Measurements from ENCODE around the gene HAT1. TPM values are rescaled to one million over a fixed set of nuclear protein-coding genes. Genes with fewer than 3 reads are reported as not detected.
A peak's percentile ranks its signal among the peaks of the same experiment; 100 is the strongest.

Gene HAT1
- total RNA-seq, 2 donors from 2014 or later = 47.5 to 85.0 TPM

GRCh38 chr2:171943869-171944268 lies 21.6 kb downstream of the HAT1 start:
- Mint-ChIP-seq H3K4me1 (peaks cover 8% of the 10 kb centered on the region), H3K27ac (no peak overlapping the region), H3K36me3 (ENCODE audit: low read depth) (peaks cover 26% of the 10 kb centered on the region), H3K27me3 (no peaks in the 10 kb centered on the region), H3K4me3 (no peak overlapping the region), H3K9me3 (no peaks in the 10 kb centered on the region)
- ATAC-seq (replicated peaks) = no peak

GRCh38 chr2:171952276-171952675 lies 30.0 kb downstream of the HAT1 start:
- H3K4me3 Mint-ChIP-seq = no peak overlapping the region
- no peak for ATAC-seq (replicated peaks)

GRCh38 chr2:171952748-171953147 lies 30.5 kb downstream of the HAT1 start:
- ATAC-seq (replicated peaks) = no peak
- Mint-ChIP-seq H3K4me3 (no peak overlapping the region), H3K4me1 (peaks cover 12% of the 10 kb centered on the region), H3K27ac (no peak overlapping the region), H3K9me3 (no peaks in the 10 kb centered on the region), H3K27me3 (no peaks in the 10 kb centered on the region), H3K36me3 (ENCODE audit: low read depth) (peaks cover 74% of the 10 kb centered on the region)

More at GRCh38 chr2:171952276-171952675, 30.0 kb downstream of the HAT1 start:
- Mint-ChIP-seq H3K9me3 (no peaks in the 10 kb centered on the region), H3K27ac (no peak overlapping the region), H3K36me3 (ENCODE audit: low read depth) (peaks cover 72% of the 10 kb centered on the region), H3K27me3 (no peaks in the 10 kb centered on the region), H3K4me1 (peaks cover 12% of the 10 kb centered on the region)

GRCh38 chr2:171956135-171956825 lies 34.0 kb downstream of the HAT1 start:
- Mint-ChIP-seq H3K27me3 (no peaks in the 10 kb centered on the region), H3K27ac (no peak overlapping the region), H3K4me3 (no peak overlapping the region), H3K4me1 (peaks cover 12% of the 10 kb centered on the region), H3K9me3 (no peaks in the 10 kb centered on the region), H3K36me3 (ENCODE audit: low read depth) (peaks cover 65% of the 10 kb centered on the region)
- ATAC-seq (replicated peaks) = no peak

GRCh38 chr2:171957061-171957460 lies 34.8 kb downstream of the HAT1 start:
- H3K27me3 Mint-ChIP-seq = no peaks in the 10 kb centered on the region
- H3K9me3 Mint-ChIP-seq = no peaks in the 10 kb centered on the region
- H3K27ac Mint-ChIP-seq = no peak overlapping the region
- no peak overlapping the region for H3K4me3 Mint-ChIP-seq
- H3K36me3 Mint-ChIP-seq (ENCODE audit: low read depth) = peaks cover 59% of the 10 kb centered on the region
- no peak for ATAC-seq (replicated peaks)
- peaks cover 12% of the 10 kb centered on the region for H3K4me1 Mint-ChIP-seq

GRCh38 chr2:171958475-171958874 lies 36.2 kb downstream of the HAT1 start:
- H3K9me3 Mint-ChIP-seq = no peaks in the 10 kb centered on the region
- no peak for ATAC-seq (replicated peaks)
- H3K36me3 Mint-ChIP-seq (ENCODE audit: low read depth) = peaks cover 46% of the 10 kb centered on the region
- no peak overlapping the region for H3K27ac Mint-ChIP-seq
- H3K27me3 Mint-ChIP-seq = no peaks in the 10 kb centered on the region
- H3K4me3 Mint-ChIP-seq = no peak overlapping the region
- peaks cover 12% of the 10 kb centered on the region for H3K4me1 Mint-ChIP-seq

- H3K27me3 Mint-ChIP-seq = no peaks in the 10 kb centered on the region
- H3K36me3 Mint-ChIP-seq (ENCODE audit: low read depth) = peaks cover 41% of the 10 kb centered on the region
- no peaks in the 10 kb centered on the region for H3K9me3 Mint-ChIP-seq
- H3K4me1 Mint-ChIP-seq = peaks cover 10% of the 10 kb centered on the region
- H3K4me3 Mint-ChIP-seq = no peak overlapping the region
- ATAC-seq (replicated peaks) = no peak
- no peak overlapping the region for H3K27ac Mint-ChIP-seq
Measured at GRCh38 chr2:171959998-171960397, 37.7 kb downstream of the HAT1 start.

GRCh38 chr2:171960570-171960969 lies 38.3 kb downstream of the HAT1 start:
- H3K27ac Mint-ChIP-seq = no peak overlapping the region

GRCh38 chr2:171963198-171963597 lies 40.9 kb downstream of the HAT1 start:
- Mint-ChIP-seq H3K27me3 (no peaks in the 10 kb centered on the region), H3K36me3 (ENCODE audit: low read depth) (peaks cover 50% of the 10 kb centered on the region), H3K4me3 (no peak overlapping the region), H3K27ac (peak overlapping the region; percentile 49), H3K9me3 (no peaks in the 10 kb centered on the region), H3K4me1 (peaks cover 4% of the 10 kb centered on the region)
- ATAC-seq (replicated peaks) = no peak

More at GRCh38 chr2:171960570-171960969, 38.3 kb downstream of the HAT1 start:
- no peak for ATAC-seq (replicated peaks)
- Mint-ChIP-seq H3K27me3 (no peaks in the 10 kb centered on the region), H3K4me1 (peaks cover 8% of the 10 kb centered on the region), H3K9me3 (no peaks in the 10 kb centered on the region), H3K4me3 (no peak overlapping the region), H3K36me3 (ENCODE audit: low read depth) (peaks cover 42% of the 10 kb centered on the region)

GRCh38 chr2:171964308-171964707 lies 42.0 kb downstream of the HAT1 start:
- H3K27me3 Mint-ChIP-seq = no peaks in the 10 kb centered on the region

GRCh38 chr2:171965238-171965637 lies 43.0 kb downstream of the HAT1 start:
- Mint-ChIP-seq H3K9me3 (no peaks in the 10 kb centered on the region), H3K4me3 (no peak overlapping the region), H3K36me3 (ENCODE audit: low read depth) (peaks cover 58% of the 10 kb centered on the region), H3K4me1 (peaks cover 4% of the 10 kb centered on the region), H3K27ac (no peak overlapping the region), H3K27me3 (no peaks in the 10 kb centered on the region)
- ATAC-seq (replicated peaks) = no peak

More at GRCh38 chr2:171964308-171964707, 42.0 kb downstream of the HAT1 start:
- H3K9me3 Mint-ChIP-seq = no peaks in the 10 kb centered on the region
- ATAC-seq (replicated peaks) = no peak
- H3K27ac Mint-ChIP-seq = no peak overlapping the region
- peaks cover 53% of the 10 kb centered on the region for H3K36me3 Mint-ChIP-seq (ENCODE audit: low read depth)
- peaks cover 4% of the 10 kb centered on the region for H3K4me1 Mint-ChIP-seq
- no peak overlapping the region for H3K4me3 Mint-ChIP-seq

GRCh38 chr2:171965661-171966060 lies 43.4 kb downstream of the HAT1 start:
- Mint-ChIP-seq H3K27ac (no peak overlapping the region), H3K9me3 (no peaks in the 10 kb centered on the region), H3K4me1 (peaks cover 4% of the 10 kb centered on the region), H3K27me3 (no peaks in the 10 kb centered on the region), H3K4me3 (no peak overlapping the region), H3K36me3 (ENCODE audit: low read depth) (peaks cover 58% of the 10 kb centered on the region)
- ATAC-seq (replicated peaks) = no peak

- H3K27me3 Mint-ChIP-seq = no peaks in the 10 kb centered on the region
- H3K4me1 Mint-ChIP-seq = peaks cover 4% of the 10 kb centered on the region
- peaks cover 64% of the 10 kb centered on the region for H3K36me3 Mint-ChIP-seq (ENCODE audit: low read depth)
- H3K27ac Mint-ChIP-seq = no peak overlapping the region
- H3K4me3 Mint-ChIP-seq = no peak overlapping the region
- H3K9me3 Mint-ChIP-seq = no peaks in the 10 kb centered on the region
- ATAC-seq (replicated peaks) = no peak
Measured at GRCh38 chr2:171966235-171966634, 44.0 kb downstream of the HAT1 start.

GRCh38 chr2:171966688-171967087 lies 44.4 kb downstream of the HAT1 start:
- no peak for ATAC-seq (replicated peaks)
- no peak overlapping the region for H3K4me3 Mint-ChIP-seq
- no peaks in the 10 kb centered on the region for H3K9me3 Mint-ChIP-seq
- peaks cover 4% of the 10 kb centered on the region for H3K4me1 Mint-ChIP-seq
- H3K36me3 Mint-ChIP-seq (ENCODE audit: low read depth) = peaks cover 68% of the 10 kb centered on the region
- no peak overlapping the region for H3K27ac Mint-ChIP-seq
- no peaks in the 10 kb centered on the region for H3K27me3 Mint-ChIP-seq

- H3K9me3 Mint-ChIP-seq = no peaks in the 10 kb centered on the region
- H3K4me1 Mint-ChIP-seq = peaks cover 4% of the 10 kb centered on the region
- H3K36me3 Mint-ChIP-seq (ENCODE audit: low read depth) = peaks cover 87% of the 10 kb centered on the region
- H3K27ac Mint-ChIP-seq = no peak overlapping the region
- no peak overlapping the region for H3K4me3 Mint-ChIP-seq
- no peaks in the 10 kb centered on the region for H3K27me3 Mint-ChIP-seq
- ATAC-seq (replicated peaks) = no peak
Measured at GRCh38 chr2:171968509-171968908, 46.2 kb downstream of the HAT1 start.

Measured in activated T-helper 17 cell treated with anti-CD3 and anti-CD28 coated beads, Interleukin-2, amount 50 U/mL, for 72 hours (primary cell).